Measurements from ENCODE around the gene TNFRSF19.
"Not testable (repeated sequence)": the region's sequence is repeated elsewhere in the genome, so short reads cannot be mapped to it uniquely, and the experiment has no call there.

Gene TNFRSF19

GRCh38 chr13:23655321-23655720 is 85.1 kb downstream of the TNFRSF19 start:
- DNase-seq (ENCODE audit: low read depth), result no peak

- no peak for DNase-seq (ENCODE audit: low read depth)
These were observed 86.6 kb downstream of the TNFRSF19 start for GRCh38 chr13:23656637-23657371.

GRCh38 chr13:23658929-23659541 is 88.8 kb downstream of the TNFRSF19 start:
- DNase-seq (ENCODE audit: low read depth), result no peak

GRCh38 chr13:23660249-23660648 is 90.0 kb downstream of the TNFRSF19 start:
- no peak for DNase-seq (ENCODE audit: low read depth)

GRCh38 chr13:23666582-23666981 is 96.4 kb downstream of the TNFRSF19 start:
- no peak for DNase-seq (ENCODE audit: low read depth)

GRCh38 chr13:23667750-23668149 is 97.5 kb downstream of the TNFRSF19 start:
- DNase-seq (ENCODE audit: low read depth), result no peak

GRCh38 chr13:23668562-23668961 is 98.3 kb downstream of the TNFRSF19 start:
- DNase-seq (ENCODE audit: low read depth), result no peak

GRCh38 chr13:23670793-23671192 is 100.6 kb downstream of the TNFRSF19 start:
- no peak for DNase-seq (ENCODE audit: low read depth)

GRCh38 chr13:23671377-23671776 is 101.2 kb downstream of the TNFRSF19 start:
- DNase-seq (ENCODE audit: low read depth), result no peak

GRCh38 chr13:23671897-23672296 is 101.7 kb downstream of the TNFRSF19 start:
- no peak for DNase-seq (ENCODE audit: low read depth)

- no peak for DNase-seq (ENCODE audit: low read depth)
These were observed 102.4 kb downstream of the TNFRSF19 start for GRCh38 chr13:23672616-23673015.

- DNase-seq (ENCODE audit: low read depth), result no peak
These were observed 103.1 kb downstream of the TNFRSF19 start for GRCh38 chr13:23673354-23673753.

- no peak for DNase-seq (ENCODE audit: low read depth)
These were observed 103.8 kb downstream of the TNFRSF19 start for GRCh38 chr13:23673867-23674605.

GRCh38 chr13:23674795-23675640 is 104.8 kb downstream of the TNFRSF19 start:
- no peak for DNase-seq (ENCODE audit: low read depth)

GRCh38 chr13:23677679-23678288 is 107.6 kb downstream of the TNFRSF19 start:
- not testable (repeated sequence) for DNase-seq (ENCODE audit: low read depth)

- DNase-seq (ENCODE audit: low read depth), result no peak
These were observed 108.6 kb downstream of the TNFRSF19 start for GRCh38 chr13:23678795-23679194.

GRCh38 chr13:23679220-23679619 is 109.0 kb downstream of the TNFRSF19 start:
- no peak for DNase-seq (ENCODE audit: low read depth)

GRCh38 chr13:23680845-23681669 is 110.8 kb downstream of the TNFRSF19 start:
- no peak for DNase-seq (ENCODE audit: low read depth)

GRCh38 chr13:23683084-23683483 is 112.9 kb downstream of the TNFRSF19 start:
- no peak for DNase-seq (ENCODE audit: low read depth)

- no peak for DNase-seq (ENCODE audit: low read depth)
These were observed 114.4 kb downstream of the TNFRSF19 start for GRCh38 chr13:23684647-23685046.

GRCh38 chr13:23685416-23685815 is 115.2 kb downstream of the TNFRSF19 start:
- no peak for DNase-seq (ENCODE audit: low read depth)

All from T-helper 22 cell (primary cell).